ENCODE results near the gene SMOC1.

DNA sequence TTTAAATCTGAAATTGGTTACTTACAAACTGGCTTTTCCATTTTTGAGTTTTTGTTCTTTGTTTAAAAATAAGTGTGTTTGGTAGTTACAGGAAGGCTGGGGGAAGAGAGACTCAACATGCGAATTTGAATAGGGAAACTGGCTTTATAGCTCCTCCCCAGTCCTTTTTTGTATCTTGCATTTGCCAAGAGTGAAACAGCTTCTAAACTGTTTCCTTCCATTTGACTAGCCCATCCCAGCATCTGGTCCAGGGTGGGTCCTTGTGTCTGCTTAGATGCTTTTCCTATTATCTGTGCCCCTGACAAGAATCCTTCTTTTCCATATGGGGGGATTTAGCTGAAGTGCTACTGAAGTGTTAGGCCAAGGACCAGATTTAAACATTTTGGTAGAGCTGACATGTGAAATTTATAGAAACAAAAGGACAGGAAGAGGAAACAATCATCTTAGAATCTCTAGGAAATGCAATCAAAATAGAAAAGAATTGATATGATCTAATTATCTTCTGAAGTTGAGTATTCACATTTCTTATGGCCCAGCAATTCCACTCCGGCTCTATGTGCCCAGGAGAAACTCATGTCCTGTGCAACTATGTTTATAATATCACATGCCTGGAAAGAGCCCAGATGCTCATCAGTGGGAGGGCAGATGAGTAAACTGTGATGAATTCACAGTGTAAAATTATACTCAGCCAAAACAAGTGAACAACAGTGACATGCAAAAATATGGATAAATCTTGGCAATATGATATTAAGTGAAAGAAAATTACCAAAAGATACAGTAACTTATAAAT lies 7.4 kb downstream of the SMOC1 start:
- TF ChIP-seq, protein P1, sequence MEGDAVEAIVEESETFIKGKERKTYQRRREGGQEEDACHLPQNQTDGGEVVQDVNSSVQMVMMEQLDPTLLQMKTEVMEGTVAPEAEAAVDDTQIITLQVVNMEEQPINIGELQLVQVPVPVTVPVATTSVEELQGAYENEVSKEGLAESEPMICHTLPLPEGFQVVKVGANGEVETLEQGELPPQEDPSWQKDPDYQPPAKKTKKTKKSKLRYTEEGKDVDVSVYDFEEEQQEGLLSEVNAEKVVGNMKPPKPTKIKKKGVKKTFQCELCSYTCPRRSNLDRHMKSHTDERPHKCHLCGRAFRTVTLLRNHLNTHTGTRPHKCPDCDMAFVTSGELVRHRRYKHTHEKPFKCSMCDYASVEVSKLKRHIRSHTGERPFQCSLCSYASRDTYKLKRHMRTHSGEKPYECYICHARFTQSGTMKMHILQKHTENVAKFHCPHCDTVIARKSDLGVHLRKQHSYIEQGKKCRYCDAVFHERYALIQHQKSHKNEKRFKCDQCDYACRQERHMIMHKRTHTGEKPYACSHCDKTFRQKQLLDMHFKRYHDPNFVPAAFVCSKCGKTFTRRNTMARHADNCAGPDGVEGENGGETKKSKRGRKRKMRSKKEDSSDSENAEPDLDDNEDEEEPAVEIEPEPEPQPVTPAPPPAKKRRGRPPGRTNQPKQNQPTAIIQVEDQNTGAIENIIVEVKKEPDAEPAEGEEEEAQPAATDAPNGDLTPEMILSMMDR (IDR thresholded peaks at IDR 0.05; ENCODE audit: low read depth, low read length) = no peak
- no peak for TF ChIP-seq EZH2phosphoT487 (IDR thresholded peaks at IDR 0.05; ENCODE audit: low read depth)
